Calu3 (cell line): ENCODE data around the gene MYD88. TPM values are rescaled to one million over a fixed set of nuclear protein-coding genes. Genes with fewer than 3 reads are reported as not detected.

Experiments
- BruUV-seq: library from RNA; stranded (reverse); fragments of 400-500 nt; replicated peaks from 2 replicates; lab custom pipeline; 2021; lab: Mats Ljungman, UMichigan
- CTCF ChIA-PET: fragments of 300-600 bp; sonication (Branson Sonifier 250); formaldehyde crosslinking; loops from one replicate; lab custom pipeline; 2022; ENCODE audit warnings: antibody characterized with exemption; lab: Charles Lee
- DNase-seq: peaks from one replicate; pipeline ENCODE4 v3.0.0; 2022
- H3K27ac Mint-ChIP-seq: one replicate; pipeline ENCODE4 v1.8.0; 2022; ENCODE audit warnings: mixed read lengths; ENCODE audit not compliant: unreplicated experiment
- H3K27me3 Mint-ChIP-seq: one replicate; pipeline ENCODE4 v1.8.0; 2022; ENCODE audit warnings: mixed read lengths; ENCODE audit not compliant: unreplicated experiment
- H3K36me3 Mint-ChIP-seq: one replicate; pipeline ENCODE4 v1.8.0; 2022; ENCODE audit warnings: mild to moderate bottlenecking, moderate library complexity, mixed read lengths; ENCODE audit not compliant: insufficient read depth, unreplicated experiment
- H3K4me1 Mint-ChIP-seq: one replicate; pipeline ENCODE4 v1.8.0; 2022; ENCODE audit warnings: mild to moderate bottlenecking, low read depth, mixed read lengths; ENCODE audit not compliant: unreplicated experiment
- H3K4me3 Mint-ChIP-seq: one replicate; pipeline ENCODE4 v1.8.0; 2022; ENCODE audit warnings: mild to moderate bottlenecking, low read depth, moderate library complexity, mixed read lengths; ENCODE audit not compliant: unreplicated experiment
- H3K9me3 Mint-ChIP-seq: one replicate; pipeline ENCODE4 v1.8.0; 2022; ENCODE audit warnings: low read depth, mixed read lengths; ENCODE audit not compliant: unreplicated experiment
- intact Hi-C: fragments of 100-400 bp; cut with micrococcal nuclease; formaldehyde crosslinking; loops from one replicate; pipeline ENCODE4 v1.10.0; 2022; ENCODE audit not compliant: unreplicated experiment
- total RNA-seq: library from RNA; stranded (reverse); gene quantifications from 2 replicates; pipeline ENCODE4 v1.2.3, GENCODE V29; 2022
- TF ChIP-seq, protein P1 (sequence below): fragments of 200-600 bp; IDR thresholded peaks from one replicate; pipeline ENCODE4 v1.8.0; 2022; ENCODE audit warnings: antibody characterized with exemption; ENCODE audit not compliant: unreplicated experiment

The MYD88 gene
- total RNA-seq, 1 experiment from 2014 or later, result 35.2 TPM

DNA sequence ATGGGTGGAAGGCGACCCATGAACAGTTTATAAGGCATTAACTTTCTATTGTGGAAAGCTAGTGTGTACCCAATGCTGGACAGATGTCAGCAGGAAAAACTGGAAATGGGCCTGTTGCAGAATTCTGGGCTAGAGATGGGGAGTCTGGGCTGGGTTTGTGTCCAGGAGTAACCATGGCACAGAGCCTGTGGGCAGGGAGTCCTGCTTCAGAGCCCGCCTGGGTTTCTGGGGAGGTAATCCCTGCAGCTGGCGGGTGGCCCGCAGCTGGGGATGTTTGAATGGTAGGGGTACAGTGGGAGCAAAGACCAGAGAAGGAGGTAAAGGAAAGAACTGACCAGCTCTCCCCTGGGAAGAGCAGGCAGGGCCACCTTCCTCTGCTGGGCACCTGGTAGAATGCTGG, 27.3 kb upstream of the MYD88 start:
- intact Hi-C loops, result no loop called here
- TF ChIP-seq, protein P1, sequence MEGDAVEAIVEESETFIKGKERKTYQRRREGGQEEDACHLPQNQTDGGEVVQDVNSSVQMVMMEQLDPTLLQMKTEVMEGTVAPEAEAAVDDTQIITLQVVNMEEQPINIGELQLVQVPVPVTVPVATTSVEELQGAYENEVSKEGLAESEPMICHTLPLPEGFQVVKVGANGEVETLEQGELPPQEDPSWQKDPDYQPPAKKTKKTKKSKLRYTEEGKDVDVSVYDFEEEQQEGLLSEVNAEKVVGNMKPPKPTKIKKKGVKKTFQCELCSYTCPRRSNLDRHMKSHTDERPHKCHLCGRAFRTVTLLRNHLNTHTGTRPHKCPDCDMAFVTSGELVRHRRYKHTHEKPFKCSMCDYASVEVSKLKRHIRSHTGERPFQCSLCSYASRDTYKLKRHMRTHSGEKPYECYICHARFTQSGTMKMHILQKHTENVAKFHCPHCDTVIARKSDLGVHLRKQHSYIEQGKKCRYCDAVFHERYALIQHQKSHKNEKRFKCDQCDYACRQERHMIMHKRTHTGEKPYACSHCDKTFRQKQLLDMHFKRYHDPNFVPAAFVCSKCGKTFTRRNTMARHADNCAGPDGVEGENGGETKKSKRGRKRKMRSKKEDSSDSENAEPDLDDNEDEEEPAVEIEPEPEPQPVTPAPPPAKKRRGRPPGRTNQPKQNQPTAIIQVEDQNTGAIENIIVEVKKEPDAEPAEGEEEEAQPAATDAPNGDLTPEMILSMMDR, result no peak
- no peaks in the 10 kb centered on the region for H3K4me1 Mint-ChIP-seq
- no TSS peak for BruUV-seq
- H3K4me3 Mint-ChIP-seq, result no peak overlapping the region
- peaks cover 15% of the 10 kb centered on the region for H3K36me3 Mint-ChIP-seq
- H3K27me3 Mint-ChIP-seq, result peaks cover 12% of the 10 kb centered on the region
- H3K9me3 Mint-ChIP-seq, result no peaks in the 10 kb centered on the region
- CTCF ChIA-PET, result interaction anchor here (0.7 kb wide), 1 partner anchor 53 kb away, joined by 3 read pairs; no protein-coding TSS in a partner anchor
- no peak overlapping the region for H3K27ac Mint-ChIP-seq
- no peak for DNase-seq

DNA sequence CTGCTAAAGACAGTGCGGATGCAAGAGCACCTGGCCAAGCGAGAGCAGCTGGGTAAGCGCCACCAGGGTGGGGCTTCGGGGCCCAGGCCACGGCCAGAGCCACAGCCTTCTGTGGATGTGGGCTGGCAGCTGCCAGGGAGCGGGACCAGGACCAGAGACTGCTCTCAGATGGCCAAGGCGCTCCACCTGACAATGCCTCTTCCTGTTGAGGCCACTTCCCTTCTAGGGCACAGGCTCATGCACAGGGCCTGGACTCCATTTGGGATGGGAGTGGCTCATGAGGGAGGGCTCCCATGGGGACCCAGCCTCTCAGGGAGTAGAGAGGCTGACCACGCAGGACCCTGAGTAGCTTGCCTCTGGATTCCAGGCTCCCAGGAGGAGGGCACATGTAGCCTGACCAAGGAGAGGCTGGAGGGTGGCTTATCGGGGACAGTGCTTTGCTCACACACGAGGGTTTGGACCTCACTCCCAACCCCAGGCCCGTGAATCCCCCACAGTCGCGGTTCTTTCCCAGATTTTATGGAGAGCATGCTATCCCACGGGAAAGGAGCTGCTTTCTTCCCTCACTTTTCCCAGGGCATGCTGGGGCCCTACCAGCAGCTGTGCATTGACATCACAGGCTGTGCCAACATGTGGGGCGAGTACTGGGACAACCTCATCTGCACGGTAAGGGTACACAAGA, 26.6 kb upstream of the MYD88 start:
- TF ChIP-seq, protein P1, result no peak
- DNase-seq, result no peak
- H3K4me1 Mint-ChIP-seq, result no peaks in the 10 kb centered on the region
- peaks cover 13% of the 10 kb centered on the region for H3K27me3 Mint-ChIP-seq
- H3K9me3 Mint-ChIP-seq, result no peaks in the 10 kb centered on the region
- no peak overlapping the region for H3K4me3 Mint-ChIP-seq
- intact Hi-C loops, result no loop called here
- no TSS peak for BruUV-seq
- CTCF ChIA-PET, result interaction anchor here (0.7 kb wide), 1 partner anchor 53 kb away, joined by 3 read pairs; no protein-coding TSS in a partner anchor
- H3K36me3 Mint-ChIP-seq, result peaks cover 16% of the 10 kb centered on the region
- H3K27ac Mint-ChIP-seq, result no peak overlapping the region

DNA sequence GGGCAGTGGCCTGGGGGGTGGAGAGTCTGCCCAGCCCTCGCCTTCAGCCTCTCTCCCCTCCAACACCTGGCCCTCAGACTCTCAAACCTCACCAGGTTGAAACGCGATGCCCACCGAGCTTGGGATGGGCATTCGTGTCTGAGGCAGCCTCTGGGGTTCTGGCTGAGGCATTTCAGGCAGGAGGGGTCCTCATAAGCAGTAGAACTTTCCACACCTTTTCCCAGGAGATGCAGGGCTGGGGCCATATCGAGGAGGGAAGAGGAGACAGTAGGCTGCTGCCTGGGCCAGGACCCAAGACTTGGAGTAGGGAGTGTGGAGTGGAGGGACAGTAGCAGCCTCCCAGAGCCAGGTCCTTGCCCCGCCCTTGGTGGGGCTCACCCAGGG, 26.1 kb upstream of the MYD88 start:
- Mint-ChIP-seq H3K27me3 (peaks cover 13% of the 10 kb centered on the region), H3K9me3 (no peaks in the 10 kb centered on the region), H3K4me1 (no peaks in the 10 kb centered on the region), H3K36me3 (peaks cover 16% of the 10 kb centered on the region), H3K4me3 (no peak overlapping the region), H3K27ac (no peak overlapping the region)
- no TSS peak for BruUV-seq
- DNase-seq, result no peak
- CTCF ChIA-PET, result no interaction called here
- TF ChIP-seq, protein P1, result no peak
- intact Hi-C loops, result no loop called here

DNA sequence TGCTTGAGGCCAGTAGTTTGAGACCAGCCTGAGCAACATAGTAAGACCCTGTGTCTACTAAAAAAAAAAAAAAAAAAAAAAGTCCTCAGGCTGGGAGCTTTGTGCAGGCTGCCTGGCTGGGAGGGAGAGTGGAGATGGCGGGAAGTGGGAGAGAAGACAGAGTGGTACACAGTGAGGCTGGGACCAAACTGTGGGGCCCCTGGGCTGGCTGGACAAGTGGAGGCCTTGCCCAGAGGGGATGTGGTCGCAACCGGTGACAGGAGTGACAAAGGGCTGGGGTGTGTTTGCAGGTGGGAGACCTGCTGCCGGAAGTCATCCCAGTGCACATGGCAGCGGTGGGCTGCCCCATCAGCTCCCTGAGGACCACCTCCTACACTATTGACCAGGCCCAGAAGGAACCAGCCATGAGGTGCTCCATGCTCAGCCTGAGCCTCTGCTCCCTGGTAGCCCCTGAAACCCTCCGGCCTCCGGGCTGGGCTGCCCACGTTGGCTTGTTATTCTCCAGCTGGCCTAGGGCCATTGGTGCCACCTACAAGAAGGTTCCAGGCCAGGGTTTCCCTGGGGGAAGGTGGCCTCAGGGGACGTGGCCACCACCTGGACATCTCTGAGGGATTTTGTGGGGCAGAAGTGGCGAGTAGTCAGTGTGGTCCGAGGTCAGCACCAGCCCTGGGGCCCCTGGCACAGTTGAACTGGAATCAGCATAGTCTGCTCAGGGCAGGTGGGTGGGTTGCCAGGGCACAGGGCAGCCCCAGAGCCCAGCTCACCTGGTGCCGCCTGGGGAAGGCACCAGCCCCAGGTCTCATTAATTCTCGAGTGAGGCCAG, 24.2 kb upstream of the MYD88 start:
- peaks cover 31% of the 10 kb centered on the region for H3K36me3 Mint-ChIP-seq
- no TSS peak for BruUV-seq
- CTCF ChIA-PET, result no interaction called here
- H3K27me3 Mint-ChIP-seq, result peaks cover 13% of the 10 kb centered on the region
- DNase-seq, result no peak
- H3K4me1 Mint-ChIP-seq, result peaks cover 9% of the 10 kb centered on the region
- intact Hi-C loops, result no loop called here
- no peak overlapping the region for H3K27ac Mint-ChIP-seq
- no peaks in the 10 kb centered on the region for H3K9me3 Mint-ChIP-seq
- TF ChIP-seq, protein P1, result no peak
- no peak overlapping the region for H3K4me3 Mint-ChIP-seq
